ENCODE measurements around the gene CAMK1D.

The CAMK1D gene

DNA sequence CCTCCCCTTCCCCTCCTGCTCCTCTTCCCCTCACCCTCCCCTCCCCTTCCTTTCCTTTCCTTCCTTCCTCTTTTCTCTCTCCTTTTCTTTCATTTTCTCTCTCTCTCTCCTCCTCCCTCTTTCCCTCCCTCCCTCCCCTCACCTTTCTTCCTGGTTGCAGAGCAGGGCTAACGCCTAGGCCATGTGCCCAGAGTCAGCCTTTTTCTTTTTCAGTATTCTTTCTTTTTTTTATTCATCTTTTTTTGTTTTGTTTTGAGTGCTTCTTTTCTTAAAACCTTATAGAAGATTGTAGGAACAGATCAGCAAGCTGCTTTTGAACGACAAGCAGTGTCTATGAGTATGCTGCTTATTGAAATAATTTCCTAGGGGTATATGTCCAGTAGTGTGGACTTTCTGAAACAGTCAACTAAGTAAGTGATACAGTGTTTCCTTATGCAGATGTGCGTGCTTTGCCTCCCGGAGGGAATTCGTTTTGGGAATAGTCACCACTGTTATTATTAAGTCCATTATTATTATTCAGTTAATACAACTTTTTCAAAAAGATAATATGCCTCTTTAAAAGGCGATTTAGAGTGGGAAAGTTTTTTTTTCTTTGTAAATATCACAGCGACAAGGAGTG is 219.2 kb downstream of the CAMK1D start:
- H3K4me1 ChIP-seq (ENCODE audit: insufficient read depth, low read length, severe bottlenecking): no peaks in the 10 kb centered on the region
- no peak overlapping the region for H2AFZ ChIP-seq (ENCODE audit: low read length)
- no peaks in the 10 kb centered on the region for H3K79me2 ChIP-seq (ENCODE audit: insufficient read depth, low read length)
- H3K36me3 ChIP-seq (ENCODE audit: insufficient read depth, low read length): no peaks in the 10 kb centered on the region
- H3K27me3 ChIP-seq (ENCODE audit: insufficient read depth, low read length): no peaks in the 10 kb centered on the region
- no peaks in the 10 kb centered on the region for H3K9me3 ChIP-seq (ENCODE audit: low read length)
- no peak overlapping the region for H3K27ac ChIP-seq (ENCODE audit: low read depth, low read length, poor library complexity, severe bottlenecking)
- H4K20me1 ChIP-seq (ENCODE audit: insufficient read depth, low read length): no peaks in the 10 kb centered on the region
- no peak overlapping the region for H3K4me3 ChIP-seq (ENCODE audit: low read depth, low read length, poor library complexity, severe bottlenecking)
- TF ChIP-seq EZH2 (IDR thresholded peaks at IDR 0.05; ENCODE audit: borderline replicate concordance, low read length): no peak
- TF ChIP-seq, protein P1, sequence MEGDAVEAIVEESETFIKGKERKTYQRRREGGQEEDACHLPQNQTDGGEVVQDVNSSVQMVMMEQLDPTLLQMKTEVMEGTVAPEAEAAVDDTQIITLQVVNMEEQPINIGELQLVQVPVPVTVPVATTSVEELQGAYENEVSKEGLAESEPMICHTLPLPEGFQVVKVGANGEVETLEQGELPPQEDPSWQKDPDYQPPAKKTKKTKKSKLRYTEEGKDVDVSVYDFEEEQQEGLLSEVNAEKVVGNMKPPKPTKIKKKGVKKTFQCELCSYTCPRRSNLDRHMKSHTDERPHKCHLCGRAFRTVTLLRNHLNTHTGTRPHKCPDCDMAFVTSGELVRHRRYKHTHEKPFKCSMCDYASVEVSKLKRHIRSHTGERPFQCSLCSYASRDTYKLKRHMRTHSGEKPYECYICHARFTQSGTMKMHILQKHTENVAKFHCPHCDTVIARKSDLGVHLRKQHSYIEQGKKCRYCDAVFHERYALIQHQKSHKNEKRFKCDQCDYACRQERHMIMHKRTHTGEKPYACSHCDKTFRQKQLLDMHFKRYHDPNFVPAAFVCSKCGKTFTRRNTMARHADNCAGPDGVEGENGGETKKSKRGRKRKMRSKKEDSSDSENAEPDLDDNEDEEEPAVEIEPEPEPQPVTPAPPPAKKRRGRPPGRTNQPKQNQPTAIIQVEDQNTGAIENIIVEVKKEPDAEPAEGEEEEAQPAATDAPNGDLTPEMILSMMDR (IDR thresholded peaks at IDR 0.05; ENCODE audit: low read length): no peak
- H3F3A ChIP-seq (ENCODE audit: insufficient read depth, low read length): no peaks in the 10 kb centered on the region
- no peak overlapping the region for H3K9ac ChIP-seq (ENCODE audit: low read length)
- no peak overlapping the region for H3K4me2 ChIP-seq (ENCODE audit: low read length)
- no peaks in the 10 kb centered on the region for H3K9me2 ChIP-seq (ENCODE audit: low read depth, low read length)

DNA sequence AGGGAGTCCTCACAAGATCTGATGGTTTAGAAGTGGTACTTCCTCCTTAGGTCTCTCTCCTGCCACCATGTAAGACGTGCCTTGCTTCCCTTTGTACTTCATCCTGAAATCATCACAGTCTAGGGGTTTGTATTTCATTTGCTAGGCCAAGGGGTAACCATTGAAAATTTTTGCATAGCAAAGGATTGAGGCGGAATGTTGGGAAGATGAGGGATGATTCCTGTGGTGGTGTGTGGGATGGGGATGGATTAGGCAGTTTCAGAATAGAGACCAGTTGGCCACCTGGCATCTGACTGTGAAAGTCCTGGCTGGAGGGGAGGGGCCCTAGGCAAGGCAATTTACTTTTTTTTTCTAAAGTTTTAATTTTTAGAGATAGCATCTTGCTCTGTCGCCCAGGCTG is 222.9 kb downstream of the CAMK1D start:
- no peaks in the 10 kb centered on the region for H4K20me1 ChIP-seq (ENCODE audit: insufficient read depth, low read length)
- no peak overlapping the region for H3K9ac ChIP-seq (ENCODE audit: low read length)
- H3F3A ChIP-seq (ENCODE audit: insufficient read depth, low read length): no peaks in the 10 kb centered on the region
- no peaks in the 10 kb centered on the region for H3K27me3 ChIP-seq (ENCODE audit: insufficient read depth, low read length)
- TF ChIP-seq EZH2 (IDR thresholded peaks at IDR 0.05; ENCODE audit: borderline replicate concordance, low read length): no peak
- TF ChIP-seq, protein P1 (IDR thresholded peaks at IDR 0.05; ENCODE audit: low read length): no peak
- H3K36me3 ChIP-seq (ENCODE audit: insufficient read depth, low read length): no peaks in the 10 kb centered on the region
- H3K9me2 ChIP-seq (ENCODE audit: low read depth, low read length): no peaks in the 10 kb centered on the region
- no peak overlapping the region for H3K27ac ChIP-seq (ENCODE audit: low read depth, low read length, poor library complexity, severe bottlenecking)
- no peak overlapping the region for H2AFZ ChIP-seq (ENCODE audit: low read length)
- H3K9me3 ChIP-seq (ENCODE audit: low read length): no peaks in the 10 kb centered on the region
- H3K4me1 ChIP-seq (ENCODE audit: insufficient read depth, low read length, severe bottlenecking): no peaks in the 10 kb centered on the region
- no peaks in the 10 kb centered on the region for H3K79me2 ChIP-seq (ENCODE audit: insufficient read depth, low read length)
- H3K4me2 ChIP-seq (ENCODE audit: low read length): no peak overlapping the region
- H3K4me3 ChIP-seq (ENCODE audit: low read depth, low read length, poor library complexity, severe bottlenecking): no peak overlapping the region

DNA sequence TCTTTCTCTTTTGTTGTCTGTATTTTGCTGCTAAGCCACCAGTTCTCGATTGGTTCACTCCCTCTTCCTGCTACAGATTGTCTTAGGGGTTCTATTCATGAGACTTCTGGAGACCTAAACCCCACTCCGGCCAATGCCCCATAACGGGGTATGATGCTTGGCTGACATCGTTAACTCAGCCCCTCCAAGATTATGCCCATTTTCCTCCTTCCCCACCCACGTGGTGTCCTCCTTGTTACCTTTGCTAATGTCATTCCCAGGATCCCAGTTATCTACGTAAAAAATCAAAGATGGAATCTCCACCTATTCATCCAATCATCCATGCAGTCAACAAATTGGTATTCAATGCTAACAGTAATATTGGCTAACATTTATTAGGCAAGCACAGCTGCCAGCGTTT is 228.3 kb downstream of the CAMK1D start:
- Histone ChIP-seq H3K9ac (ENCODE audit: low read length) (no peak overlapping the region), H4K20me1 (ENCODE audit: insufficient read depth, low read length) (no peaks in the 10 kb centered on the region), H3K9me3 (ENCODE audit: low read length) (no peaks in the 10 kb centered on the region), H3K79me2 (ENCODE audit: insufficient read depth, low read length) (no peaks in the 10 kb centered on the region), H3K27me3 (ENCODE audit: insufficient read depth, low read length) (no peaks in the 10 kb centered on the region), H3K9me2 (ENCODE audit: low read depth, low read length) (no peaks in the 10 kb centered on the region), H3K4me3 (ENCODE audit: low read depth, low read length, poor library complexity, severe bottlenecking) (no peak overlapping the region), H3K4me1 (ENCODE audit: insufficient read depth, low read length, severe bottlenecking) (no peaks in the 10 kb centered on the region), H3K4me2 (ENCODE audit: low read length) (no peak overlapping the region), H2AFZ (ENCODE audit: low read length) (no peak overlapping the region), H3K36me3 (ENCODE audit: insufficient read depth, low read length) (no peaks in the 10 kb centered on the region), H3K27ac (ENCODE audit: low read depth, low read length, poor library complexity, severe bottlenecking) (no peak overlapping the region), H3F3A (ENCODE audit: insufficient read depth, low read length) (no peaks in the 10 kb centered on the region)
- TF ChIP-seq, protein P1 (IDR thresholded peaks at IDR 0.05; ENCODE audit: low read length): no peak
- no peak for TF ChIP-seq EZH2 (IDR thresholded peaks at IDR 0.05; ENCODE audit: borderline replicate concordance, low read length)
